H7 (cell line): ENCODE results near the gene SIK2. TPM values are rescaled to one million over a fixed set of nuclear protein-coding genes. Genes with fewer than 3 reads are reported as not detected.
A peak's percentile ranks its signal among the peaks of the same experiment; 100 is the strongest.

ENCODE experiments used
- DNase-seq: peaks from one replicate; pipeline ENCODE4 v3.0.0; 2012
- H3K27me3 ChIP-seq: 2 replicates; pipeline ENCODE4 v1.6.0; 2011; ENCODE audit warnings: mild to moderate bottlenecking, low read length; ENCODE audit not compliant: control insufficient read depth, insufficient read depth
- H3K36me3 ChIP-seq: replicated peaks from 2 replicates; pipeline ENCODE4 v1.5.1; 2011; ENCODE audit warnings: low read length; ENCODE audit not compliant: control insufficient read depth, insufficient read depth
- H3K4me3 ChIP-seq: 2 replicates; pipeline ENCODE4 v1.5.1; 2011; ENCODE audit warnings: low read depth, mild to moderate bottlenecking, control low read depth, low read length, moderate library complexity; ENCODE audit not compliant: insufficient read depth
- total RNA-seq: library from RNA; depleted of rRNA; stranded (reverse); fragments of >200 nt; shearing (Covaris generic); gene quantifications from 2 replicates; pipeline ENCODE4 v1.2.3, GENCODE V29; 2014

The SIK2 gene
- total RNA-seq, 1 experiment from 2014 or later = 5.5 TPM

- peak; percentile 69 for DNase-seq
- H3K4me3 ChIP-seq = no peak overlapping the region
- no peaks in the 10 kb centered on the region for H3K27me3 ChIP-seq
- peaks cover 5% of the 10 kb centered on the region for H3K36me3 ChIP-seq
Observed at GRCh38 chr11:111723595-111723994, 121.3 kb downstream of the SIK2 start.

- H3K36me3 ChIP-seq = peaks cover 5% of the 10 kb centered on the region
- no peaks in the 10 kb centered on the region for H3K27me3 ChIP-seq
- no peak overlapping the region for H3K4me3 ChIP-seq
- no peak for DNase-seq
Observed at GRCh38 chr11:111724615-111725129, 122.4 kb downstream of the SIK2 start.

- H3K4me3 ChIP-seq = no peak overlapping the region
- no peak for DNase-seq
- H3K27me3 ChIP-seq = no peaks in the 10 kb centered on the region
- peaks cover 5% of the 10 kb centered on the region for H3K36me3 ChIP-seq
Observed at GRCh38 chr11:111725621-111726020, 123.4 kb downstream of the SIK2 start.

GRCh38 chr11:111726301-111726713 is 124.1 kb downstream of the SIK2 start:
- DNase-seq = no peak
- no peaks in the 10 kb centered on the region for H3K27me3 ChIP-seq
- no peak overlapping the region for H3K4me3 ChIP-seq
- H3K36me3 ChIP-seq = peaks cover 3% of the 10 kb centered on the region; the same call in 1 of the 2 replicates

GRCh38 chr11:111727431-111727830 is 125.2 kb downstream of the SIK2 start:
- no peaks in the 10 kb centered on the region for H3K27me3 ChIP-seq
- DNase-seq = no peak
- H3K4me3 ChIP-seq = no peak overlapping the region
- peaks cover under 1% of the 10 kb centered on the region; the same call in 1 of the 2 replicates for H3K36me3 ChIP-seq

- H3K4me3 ChIP-seq = no peak overlapping the region
- H3K36me3 ChIP-seq = no peaks in the 10 kb centered on the region; the same call in 1 of the 2 replicates
- H3K27me3 ChIP-seq = no peaks in the 10 kb centered on the region
- DNase-seq = no peak
Observed at GRCh38 chr11:111729071-111729830, 127.0 kb downstream of the SIK2 start.

GRCh38 chr11:111729831-111730311 is 127.6 kb downstream of the SIK2 start:
- Histone ChIP-seq H3K36me3 (no peaks in the 10 kb centered on the region; the same call in 1 of the 2 replicates), H3K27me3 (no peaks in the 10 kb centered on the region), H3K4me3 (no peak overlapping the region)
- no peak for DNase-seq

GRCh38 chr11:111730871-111731591 is 128.8 kb downstream of the SIK2 start:
- DNase-seq = no peak
- Histone ChIP-seq H3K27me3 (no peaks in the 10 kb centered on the region), H3K4me3 (no peak overlapping the region), H3K36me3 (no peaks in the 10 kb centered on the region; the same call in none of the 2 replicates)

- Histone ChIP-seq H3K36me3 (no peaks in the 10 kb centered on the region; the same call in none of the 2 replicates), H3K27me3 (no peaks in the 10 kb centered on the region), H3K4me3 (no peak overlapping the region)
- DNase-seq = no peak
Observed at GRCh38 chr11:111731821-111732220, 129.6 kb downstream of the SIK2 start.

- peak; percentile 63 for DNase-seq
- no peak overlapping the region for H3K4me3 ChIP-seq
- H3K27me3 ChIP-seq = no peaks in the 10 kb centered on the region
- no peaks in the 10 kb centered on the region; the same call in none of the 2 replicates for H3K36me3 ChIP-seq
Observed at GRCh38 chr11:111733016-111733415, 130.8 kb downstream of the SIK2 start.

GRCh38 chr11:111733611-111734088 is 131.4 kb downstream of the SIK2 start:
- H3K36me3 ChIP-seq = no peaks in the 10 kb centered on the region; the same call in none of the 2 replicates
- DNase-seq = peak; percentile 65
- H3K27me3 ChIP-seq = no peaks in the 10 kb centered on the region
- H3K4me3 ChIP-seq = no peak overlapping the region

- Histone ChIP-seq H3K27me3 (no peaks in the 10 kb centered on the region), H3K36me3 (no peaks in the 10 kb centered on the region; the same call in none of the 2 replicates), H3K4me3 (no peak overlapping the region)
- DNase-seq = no peak
Observed at GRCh38 chr11:111734101-111734953, 132.1 kb downstream of the SIK2 start.

GRCh38 chr11:111734954-111735261 is 132.7 kb downstream of the SIK2 start:
- no peak for DNase-seq
- Histone ChIP-seq H3K36me3 (no peaks in the 10 kb centered on the region; the same call in none of the 2 replicates), H3K27me3 (no peaks in the 10 kb centered on the region), H3K4me3 (no peak overlapping the region)
